Measurements from ENCODE around the gene DROSHA.
"Not testable (repeated sequence)": the region's sequence is repeated elsewhere in the genome, so short reads cannot be mapped to it uniquely, and the experiment has no call there.

The DROSHA gene

GRCh38 chr5:31412324-31412723 is 119.6 kb downstream of the DROSHA start:
- H3K36me3 ChIP-seq (ENCODE audit: control insufficient read depth in 2 of 2, insufficient read depth in 2 of 2, low read length in 2 of 2), result peaks cover 37 to 55% of the 10 kb centered on the region in 2 donors
- H3K9ac ChIP-seq (ENCODE audit: low read depth in 1 of 2, low read length in 2 of 2), result no peak overlapping the region
- no peaks in the 10 kb centered on the region for H3K9me3 ChIP-seq (ENCODE audit: control insufficient read depth in 2 of 2, low read length in 2 of 2)
- H3K27me3 ChIP-seq (ENCODE audit: control insufficient read depth in 2 of 2, insufficient read depth in 2 of 2, low read length in 2 of 2), result no peaks in the 10 kb centered on the region
- no peak overlapping the region for H3K27ac ChIP-seq (ENCODE audit: low read depth in 2 of 2, low read length in 2 of 2)
- H3K4me3 ChIP-seq (ENCODE audit: low read length in 2 of 2), result no peak overlapping the region
- no peaks in the 10 kb centered on the region for H3K4me1 ChIP-seq (ENCODE audit: control insufficient read depth in 2 of 2, insufficient read depth in 2 of 2, low read length in 2 of 2)

DNA sequence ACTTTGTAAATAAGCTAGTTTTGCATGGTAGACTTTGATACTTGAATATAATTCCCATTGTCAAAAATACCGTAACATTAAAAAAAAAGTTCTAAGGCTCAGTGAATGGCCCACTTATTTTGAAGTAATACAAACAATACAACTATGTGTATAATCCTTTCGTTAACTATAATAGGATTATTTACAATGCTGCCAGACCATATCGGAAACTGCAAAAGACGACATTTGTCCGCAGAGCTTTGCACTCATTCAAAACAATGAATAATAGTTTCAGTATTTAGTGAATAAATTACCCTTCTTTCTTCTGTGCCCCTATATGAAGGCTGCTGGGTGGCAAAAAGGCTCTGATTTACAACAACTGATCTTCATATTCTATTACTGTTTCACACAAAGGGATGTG is 121.8 kb downstream of the DROSHA start:
- H3K4me1 ChIP-seq (ENCODE audit: control insufficient read depth in 2 of 2, insufficient read depth in 2 of 2, low read length in 2 of 2), result no peaks in the 10 kb centered on the region
- H3K4me3 ChIP-seq (ENCODE audit: low read length in 2 of 2), result no peak overlapping the region
- H3K9ac ChIP-seq (ENCODE audit: low read depth in 1 of 2, low read length in 2 of 2), result no peak overlapping the region
- H3K36me3 ChIP-seq (ENCODE audit: control insufficient read depth in 2 of 2, insufficient read depth in 2 of 2, low read length in 2 of 2), result peaks cover 29 to 50% of the 10 kb centered on the region in 2 donors
- H3K27ac ChIP-seq (ENCODE audit: low read depth in 2 of 2, low read length in 2 of 2), result no peak overlapping the region
- H3K27me3 ChIP-seq (ENCODE audit: control insufficient read depth in 2 of 2, insufficient read depth in 2 of 2, low read length in 2 of 2), result no peaks in the 10 kb centered on the region
- no peaks in the 10 kb centered on the region for H3K9me3 ChIP-seq (ENCODE audit: control insufficient read depth in 2 of 2, low read length in 2 of 2)

- Histone ChIP-seq H3K36me3 (ENCODE audit: control insufficient read depth in 2 of 2, insufficient read depth in 2 of 2, low read length in 2 of 2) (peaks cover 32 to 50% of the 10 kb centered on the region in 2 donors), H3K27me3 (ENCODE audit: control insufficient read depth in 2 of 2, insufficient read depth in 2 of 2, low read length in 2 of 2) (no peaks in the 10 kb centered on the region), H3K4me3 (ENCODE audit: low read length in 2 of 2) (no peak overlapping the region), H3K4me1 (ENCODE audit: control insufficient read depth in 2 of 2, insufficient read depth in 2 of 2, low read length in 2 of 2) (no peaks in the 10 kb centered on the region), H3K9me3 (ENCODE audit: control insufficient read depth in 2 of 2, low read length in 2 of 2) (no peaks in the 10 kb centered on the region), H3K27ac (ENCODE audit: low read depth in 2 of 2, low read length in 2 of 2) (no peak overlapping the region), H3K9ac (ENCODE audit: low read depth in 1 of 2, low read length in 2 of 2) (no peak overlapping the region)
Measured at GRCh38 chr5:31408814-31409213, 123.1 kb downstream of the DROSHA start.

DNA sequence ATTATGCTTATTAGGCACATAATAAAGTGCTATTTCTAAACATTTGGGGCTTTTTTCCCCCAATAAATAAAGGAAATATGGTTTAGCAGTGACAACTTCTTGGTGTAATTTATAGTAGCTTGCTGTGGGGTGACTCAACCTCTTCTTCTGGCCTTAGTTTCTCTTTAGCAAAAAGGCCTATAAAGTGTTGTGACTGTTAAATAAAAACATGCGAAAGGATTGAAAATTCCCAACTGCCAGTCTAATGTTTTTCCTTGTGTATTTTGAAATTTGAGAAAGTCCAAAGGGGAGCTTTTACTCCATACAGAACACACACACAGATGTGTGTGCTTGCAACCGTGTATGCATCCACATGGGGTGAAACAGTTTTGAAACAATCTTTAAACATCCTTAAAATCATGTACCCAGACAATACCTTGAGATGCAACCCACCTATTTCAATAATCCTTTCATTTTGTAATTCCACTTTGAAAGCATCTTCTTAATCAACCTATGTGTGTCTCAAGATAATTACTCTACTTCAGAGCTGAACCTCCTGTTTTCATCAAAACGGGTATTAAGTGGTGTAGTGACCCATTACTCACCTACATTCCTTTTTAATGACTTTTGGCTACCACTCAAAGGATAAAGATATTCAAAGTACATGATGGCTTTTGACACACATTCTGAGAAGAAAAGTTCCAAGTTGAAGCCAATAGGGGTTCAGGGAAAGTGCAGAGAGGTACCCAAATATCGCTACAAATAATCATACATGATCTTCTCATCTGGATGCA is 123.8 kb downstream of the DROSHA start:
- no peaks in the 10 kb centered on the region for H3K4me1 ChIP-seq (ENCODE audit: control insufficient read depth in 2 of 2, insufficient read depth in 2 of 2, low read length in 2 of 2)
- H3K27me3 ChIP-seq (ENCODE audit: control insufficient read depth in 2 of 2, insufficient read depth in 2 of 2, low read length in 2 of 2), result no peaks in the 10 kb centered on the region
- H3K27ac ChIP-seq (ENCODE audit: low read depth in 2 of 2, low read length in 2 of 2), result no peak overlapping the region
- H3K9me3 ChIP-seq (ENCODE audit: control insufficient read depth in 2 of 2, low read length in 2 of 2), result no peaks in the 10 kb centered on the region
- H3K36me3 ChIP-seq (ENCODE audit: control insufficient read depth in 2 of 2, insufficient read depth in 2 of 2, low read length in 2 of 2), result peaks cover 28 to 47% of the 10 kb centered on the region in 2 donors
- H3K9ac ChIP-seq (ENCODE audit: low read depth in 1 of 2, low read length in 2 of 2), result no peak overlapping the region
- H3K4me3 ChIP-seq (ENCODE audit: low read length in 2 of 2), result no peak overlapping the region

- no peaks in the 10 kb centered on the region for H3K4me1 ChIP-seq (ENCODE audit: control insufficient read depth in 2 of 2, insufficient read depth in 2 of 2, low read length in 2 of 2)
- no peak overlapping the region for H3K27ac ChIP-seq (ENCODE audit: low read depth in 2 of 2, low read length in 2 of 2)
- H3K4me3 ChIP-seq (ENCODE audit: low read length in 2 of 2), result no peak overlapping the region
- H3K9me3 ChIP-seq (ENCODE audit: control insufficient read depth in 2 of 2, low read length in 2 of 2), result no peaks in the 10 kb centered on the region
- no peak overlapping the region for H3K9ac ChIP-seq (ENCODE audit: low read depth in 1 of 2, low read length in 2 of 2)
- no peaks in the 10 kb centered on the region for H3K27me3 ChIP-seq (ENCODE audit: control insufficient read depth in 2 of 2, insufficient read depth in 2 of 2, low read length in 2 of 2)
- H3K36me3 ChIP-seq (ENCODE audit: control insufficient read depth in 2 of 2, insufficient read depth in 2 of 2, low read length in 2 of 2), result peaks cover 22 to 38% of the 10 kb centered on the region in 2 donors
Measured at GRCh38 chr5:31404325-31404724, 127.6 kb downstream of the DROSHA start.

DNA sequence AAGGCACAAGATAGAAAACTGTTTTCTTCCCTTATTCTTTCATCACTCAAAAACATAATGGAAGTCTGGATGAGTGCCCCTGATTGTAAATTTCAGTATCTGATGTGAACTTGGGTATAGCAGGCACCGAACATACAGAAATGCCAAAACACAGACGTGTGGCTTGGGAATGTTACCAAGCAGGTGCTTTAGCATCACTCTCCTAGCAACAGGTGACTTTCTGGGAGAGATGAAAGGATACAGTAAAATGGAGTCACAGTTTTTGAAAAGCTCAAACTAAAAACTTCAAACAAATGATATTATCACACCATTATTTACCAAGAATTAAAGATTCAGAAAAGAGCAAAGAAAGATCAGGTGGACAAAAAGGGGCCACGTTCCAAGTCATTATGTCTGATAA is 130.2 kb downstream of the DROSHA start:
- Histone ChIP-seq H3K27ac (ENCODE audit: low read depth in 2 of 2, low read length in 2 of 2) (no peak overlapping the region), H3K4me1 (ENCODE audit: control insufficient read depth in 2 of 2, insufficient read depth in 2 of 2, low read length in 2 of 2) (no peaks in the 10 kb centered on the region), H3K36me3 (ENCODE audit: control insufficient read depth in 2 of 2, insufficient read depth in 2 of 2, low read length in 2 of 2) (peaks cover 15 to 20% of the 10 kb centered on the region in 2 donors), H3K9ac (ENCODE audit: low read depth in 1 of 2, low read length in 2 of 2) (no peak overlapping the region), H3K9me3 (ENCODE audit: control insufficient read depth in 2 of 2, low read length in 2 of 2) (no peaks in the 10 kb centered on the region), H3K4me3 (ENCODE audit: low read length in 2 of 2) (no peak overlapping the region), H3K27me3 (ENCODE audit: control insufficient read depth in 2 of 2, insufficient read depth in 2 of 2, low read length in 2 of 2) (no peaks in the 10 kb centered on the region)

GRCh38 chr5:31397926-31398557 is 133.9 kb downstream of the DROSHA start:
- H3K9me3 ChIP-seq (ENCODE audit: control insufficient read depth in 2 of 2, low read length in 2 of 2), result no peaks in the 10 kb centered on the region
- no peak overlapping the region for H3K9ac ChIP-seq (ENCODE audit: low read depth in 1 of 2, low read length in 2 of 2)
- no peak overlapping the region for H3K27ac ChIP-seq (ENCODE audit: low read depth in 2 of 2, low read length in 2 of 2)
- no peaks in the 10 kb centered on the region for H3K27me3 ChIP-seq (ENCODE audit: control insufficient read depth in 2 of 2, insufficient read depth in 2 of 2, low read length in 2 of 2)
- H3K4me3 ChIP-seq (ENCODE audit: low read length in 2 of 2), result no peak overlapping the region
- H3K36me3 ChIP-seq (ENCODE audit: control insufficient read depth in 2 of 2, insufficient read depth in 2 of 2, low read length in 2 of 2), result peaks cover 4 to 7% of the 10 kb centered on the region in 2 donors
- no peaks in the 10 kb centered on the region for H3K4me1 ChIP-seq (ENCODE audit: control insufficient read depth in 2 of 2, insufficient read depth in 2 of 2, low read length in 2 of 2)

DNA sequence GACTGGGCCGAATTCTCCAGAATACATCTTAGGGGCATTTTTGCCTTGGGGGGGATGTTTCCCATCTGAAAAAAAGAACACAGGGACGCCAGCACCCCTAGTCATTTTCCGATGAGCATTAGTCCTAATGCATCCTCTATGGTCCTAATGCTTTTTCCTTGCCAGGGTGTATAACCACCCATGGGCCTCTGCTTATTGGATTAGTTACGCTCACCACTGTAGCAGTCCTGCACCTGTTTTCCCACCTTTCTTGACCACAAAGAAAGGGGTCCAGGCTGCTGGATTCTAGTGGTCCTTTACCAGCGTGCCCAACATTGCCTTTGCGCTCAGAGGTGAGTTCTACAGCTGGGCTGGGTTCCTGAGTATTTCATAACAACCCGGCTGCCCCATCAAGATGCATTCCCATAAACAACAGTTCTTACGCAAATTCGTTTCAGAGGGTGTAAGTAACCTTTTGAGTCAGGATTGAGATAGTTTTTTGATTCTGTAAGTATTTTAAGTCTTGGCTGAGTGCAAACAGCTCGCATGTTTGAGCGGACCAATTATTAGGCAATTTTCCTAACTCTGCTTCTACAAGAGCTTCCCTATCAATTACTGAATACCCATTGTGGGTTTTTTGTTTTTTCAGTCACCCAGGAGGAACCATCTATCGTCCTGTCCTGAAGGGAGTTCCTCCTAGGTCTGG is 135.1 kb downstream of the DROSHA start:
- H3K9ac ChIP-seq (ENCODE audit: low read depth in 1 of 2, low read length in 2 of 2), result no peak overlapping the region

DNA sequence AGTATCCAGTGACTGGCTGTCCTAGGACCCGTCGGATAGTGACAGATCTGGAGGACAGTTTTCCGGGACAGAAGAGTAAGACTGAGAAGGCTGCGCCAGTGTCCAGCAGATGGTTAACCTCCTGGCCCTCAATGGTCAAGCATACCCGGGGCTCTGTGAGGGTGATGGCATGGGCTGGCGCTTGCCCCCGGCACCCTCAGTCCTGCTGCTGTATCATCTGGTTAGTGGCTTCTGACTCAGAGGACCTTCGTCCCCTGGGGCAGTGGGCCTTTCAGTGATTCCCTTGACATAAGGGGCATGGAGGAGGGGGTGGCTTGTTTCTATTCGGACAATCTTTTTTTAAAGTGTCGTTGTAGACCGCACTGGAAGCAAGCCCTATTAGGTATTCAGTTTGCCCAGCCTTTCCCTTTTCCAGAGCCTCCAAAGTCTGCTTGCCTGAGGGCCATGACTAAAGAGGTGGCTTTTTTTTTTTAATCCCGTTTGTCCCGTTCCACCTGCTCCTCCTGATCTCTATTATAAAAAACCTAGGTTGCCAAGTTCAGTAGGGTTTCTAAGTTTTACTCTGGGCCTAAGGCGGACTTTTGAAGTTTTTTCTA is 136.3 kb downstream of the DROSHA start:
- not testable (repeated sequence) for H3K4me3 ChIP-seq (ENCODE audit: low read length in 2 of 2); H3K36me3 ChIP-seq (ENCODE audit: control insufficient read depth in 2 of 2, insufficient read depth in 2 of 2, low read length in 2 of 2); H3K27me3 ChIP-seq (ENCODE audit: control insufficient read depth in 2 of 2, insufficient read depth in 2 of 2, low read length in 2 of 2); H3K9ac ChIP-seq (ENCODE audit: low read depth in 1 of 2, low read length in 2 of 2); H3K27ac ChIP-seq (ENCODE audit: low read depth in 2 of 2, low read length in 2 of 2); H3K4me1 ChIP-seq (ENCODE audit: control insufficient read depth in 2 of 2, insufficient read depth in 2 of 2, low read length in 2 of 2); H3K9me3 ChIP-seq (ENCODE audit: control insufficient read depth in 2 of 2, low read length in 2 of 2)

More for the DNA sequence above, 135.1 kb downstream of the DROSHA start:
- Histone ChIP-seq H3K4me3 (ENCODE audit: low read length in 2 of 2) (no peak overlapping the region), H3K9me3 (ENCODE audit: control insufficient read depth in 2 of 2, low read length in 2 of 2) (no peaks in the 10 kb centered on the region), H3K27ac (ENCODE audit: low read depth in 2 of 2, low read length in 2 of 2) (no peak overlapping the region), H3K4me1 (ENCODE audit: control insufficient read depth in 2 of 2, insufficient read depth in 2 of 2, low read length in 2 of 2) (no peaks in the 10 kb centered on the region), H3K36me3 (ENCODE audit: control insufficient read depth in 2 of 2, insufficient read depth in 2 of 2, low read length in 2 of 2) (peaks cover 4 to 5% of the 10 kb centered on the region in 2 donors), H3K27me3 (ENCODE audit: control insufficient read depth in 2 of 2, insufficient read depth in 2 of 2, low read length in 2 of 2) (no peaks in the 10 kb centered on the region)

DNA sequence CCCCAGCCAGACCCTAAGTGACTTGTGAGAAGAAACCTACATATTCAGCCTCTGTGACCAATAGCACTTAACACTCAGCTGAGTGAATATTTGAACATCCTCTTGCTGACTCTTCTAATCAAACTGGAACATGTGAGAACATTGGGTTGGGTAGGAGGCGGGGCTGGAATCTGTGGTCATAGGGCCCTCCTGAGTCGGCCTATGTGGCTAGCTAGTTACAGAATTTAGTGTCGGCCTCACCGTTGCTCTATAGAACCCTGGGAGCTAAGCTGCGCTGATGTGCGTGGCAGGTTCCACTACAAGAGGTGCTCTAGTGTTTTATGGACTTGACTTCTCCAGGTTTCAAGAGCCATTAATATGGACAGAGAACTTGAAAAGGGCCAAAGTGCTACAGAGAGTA is 138.8 kb downstream of the DROSHA start:
- H3K9ac ChIP-seq (ENCODE audit: low read depth in 1 of 2, low read length in 2 of 2), result no peak overlapping the region
- no peaks in the 10 kb centered on the region for H3K36me3 ChIP-seq (ENCODE audit: control insufficient read depth in 2 of 2, insufficient read depth in 2 of 2, low read length in 2 of 2)
- H3K27me3 ChIP-seq (ENCODE audit: control insufficient read depth in 2 of 2, insufficient read depth in 2 of 2, low read length in 2 of 2), result no peaks in the 10 kb centered on the region
- H3K9me3 ChIP-seq (ENCODE audit: control insufficient read depth in 2 of 2, low read length in 2 of 2), result no peaks in the 10 kb centered on the region
- no peaks in the 10 kb centered on the region for H3K4me1 ChIP-seq (ENCODE audit: control insufficient read depth in 2 of 2, insufficient read depth in 2 of 2, low read length in 2 of 2)
- no peak overlapping the region for H3K4me3 ChIP-seq (ENCODE audit: low read length in 2 of 2)
- no peak overlapping the region for H3K27ac ChIP-seq (ENCODE audit: low read depth in 2 of 2, low read length in 2 of 2)
